Neutrophil (primary cell): Measurements from ENCODE around the gene KCNC3.

ENCODE experiments used
- H3K27ac ChIP-seq: fragments of 200-600 bp; sonication (generic); 2 replicates; pipeline ENCODE4 v1.5.1; 2016; ENCODE audit warnings: mild to moderate bottlenecking, moderate library complexity
- H3K27me3 ChIP-seq: fragments of 200-600 bp; sonication (generic); 2 replicates; pipeline ENCODE4 v1.6.0; 2016; ENCODE audit warnings: mild to moderate bottlenecking
- H3K36me3 ChIP-seq: fragments of 200-600 bp; sonication (generic); 2 replicates; pipeline ENCODE4 v1.5.1; 2017
- H3K4me1 ChIP-seq, 2 experiments: fragments of 200-600 bp in 1 of 2; sonication (generic) in 1 of 2; 1 replicate in 1 of 2; 2 replicates in 1 of 2; pipeline versions ENCODE4 v1.5.1 to v1.6.1; 2013 to 2016; ENCODE audit warnings: low read depth in 1 of 2, low read length in 1 of 2, mild to moderate bottlenecking in 1 of 2, moderate library complexity in 1 of 2; ENCODE audit not compliant: control insufficient read depth in 1 of 2, insufficient read depth in 1 of 2
- H3K4me3 ChIP-seq, 2 experiments: fragments of 200-600 bp in 1 of 2; sonication (generic) in 1 of 2; 1 replicate in 1 of 2; 2 replicates in 1 of 2; pipeline ENCODE4 v1.5.1; 2013 to 2016; ENCODE audit warnings: low read depth in 1 of 2, low read length in 1 of 2, mild to moderate bottlenecking in 1 of 2, moderate library complexity in 1 of 2
- H3K9me3 ChIP-seq: fragments of 200-600 bp; sonication (generic); 2 replicates; pipeline ENCODE4 v1.5.1; 2016
- CTCF ChIP-seq: fragments of 200-600 bp; sonication (generic); IDR thresholded peaks from 2 replicates; pipeline ENCODE4 v1.5.1; 2016; ENCODE audit warnings: antibody characterized with exemption

KCNC3 gene

GRCh38 chr19:50329146-50329925 lies at the start of gene KCNC3:
Gene KCNC3, minus strand, starts transcription at chr19:50329377. Its CDS starts 295 bp downstream, at chr19:50329082.
- peak within 1 kb of the TSS in 1 of 2 experiments; percentile 24 for H3K4me3 ChIP-seq
- H3K27ac ChIP-seq, result no peak within 1 kb of the TSS
- H3K4me1 ChIP-seq, result peaks cover 9 to 18% of the 10 kb centered on the region in 2 experiments
- no peak for TF ChIP-seq CTCF
- no peaks in the 10 kb centered on the region for H3K36me3 ChIP-seq
- peaks cover 6% of the 10 kb centered on the region for H3K9me3 ChIP-seq
- H3K27me3 ChIP-seq, result peaks cover 99% of the 10 kb centered on the region

GRCh38 chr19:50378863-50379236 lies 49.7 kb upstream of the KCNC3 start:
- no peak for TF ChIP-seq CTCF

GRCh38 chr19:50378169-50378862 lies 49.1 kb upstream of the KCNC3 start:
- no peaks in the 10 kb centered on the region for H3K27me3 ChIP-seq
- H3K4me3 ChIP-seq, result no peak overlapping the region
- H3K4me1 ChIP-seq, result peaks cover 2 to 13% of the 10 kb centered on the region in 2 experiments
- no peak for TF ChIP-seq CTCF
- no peaks in the 10 kb centered on the region for H3K9me3 ChIP-seq
- peaks cover 68% of the 10 kb centered on the region for H3K36me3 ChIP-seq
- H3K27ac ChIP-seq, result peak overlapping the region; percentile 100

More at GRCh38 chr19:50378863-50379236, 49.7 kb upstream of the KCNC3 start:
- Histone ChIP-seq H3K4me3 (no peak overlapping the region), H3K27ac (peak overlapping the region; percentile 6), H3K4me1 (peaks cover 8 to 17% of the 10 kb centered on the region in 2 experiments), H3K9me3 (no peaks in the 10 kb centered on the region), H3K27me3 (no peaks in the 10 kb centered on the region), H3K36me3 (peaks cover 68% of the 10 kb centered on the region)

- H3K9me3 ChIP-seq, result no peaks in the 10 kb centered on the region
- no peak for TF ChIP-seq CTCF
- peaks cover 61% of the 10 kb centered on the region for H3K36me3 ChIP-seq
- H3K4me1 ChIP-seq, result peaks cover 0 to 13% of the 10 kb centered on the region in 2 experiments
- H3K27ac ChIP-seq, result peak overlapping the region; percentile 100
- H3K4me3 ChIP-seq, result no peak overlapping the region
- H3K27me3 ChIP-seq, result no peaks in the 10 kb centered on the region
Measured at GRCh38 chr19:50377517-50377916, 48.3 kb upstream of the KCNC3 start.

GRCh38 chr19:50377051-50377461 lies 47.9 kb upstream of the KCNC3 start:
- Histone ChIP-seq H3K4me3 (peak overlapping the region in 1 of 2 experiments; percentile 93), H3K9me3 (no peaks in the 10 kb centered on the region), H3K27ac (peak overlapping the region; percentile 100), H3K36me3 (peaks cover 56% of the 10 kb centered on the region), H3K4me1 (peaks cover 0 to 13% of the 10 kb centered on the region in 2 experiments), H3K27me3 (no peaks in the 10 kb centered on the region)
- no peak for TF ChIP-seq CTCF
